Measurements from ENCODE around the gene SEC14L5.

SEC14L5 gene

DNA sequence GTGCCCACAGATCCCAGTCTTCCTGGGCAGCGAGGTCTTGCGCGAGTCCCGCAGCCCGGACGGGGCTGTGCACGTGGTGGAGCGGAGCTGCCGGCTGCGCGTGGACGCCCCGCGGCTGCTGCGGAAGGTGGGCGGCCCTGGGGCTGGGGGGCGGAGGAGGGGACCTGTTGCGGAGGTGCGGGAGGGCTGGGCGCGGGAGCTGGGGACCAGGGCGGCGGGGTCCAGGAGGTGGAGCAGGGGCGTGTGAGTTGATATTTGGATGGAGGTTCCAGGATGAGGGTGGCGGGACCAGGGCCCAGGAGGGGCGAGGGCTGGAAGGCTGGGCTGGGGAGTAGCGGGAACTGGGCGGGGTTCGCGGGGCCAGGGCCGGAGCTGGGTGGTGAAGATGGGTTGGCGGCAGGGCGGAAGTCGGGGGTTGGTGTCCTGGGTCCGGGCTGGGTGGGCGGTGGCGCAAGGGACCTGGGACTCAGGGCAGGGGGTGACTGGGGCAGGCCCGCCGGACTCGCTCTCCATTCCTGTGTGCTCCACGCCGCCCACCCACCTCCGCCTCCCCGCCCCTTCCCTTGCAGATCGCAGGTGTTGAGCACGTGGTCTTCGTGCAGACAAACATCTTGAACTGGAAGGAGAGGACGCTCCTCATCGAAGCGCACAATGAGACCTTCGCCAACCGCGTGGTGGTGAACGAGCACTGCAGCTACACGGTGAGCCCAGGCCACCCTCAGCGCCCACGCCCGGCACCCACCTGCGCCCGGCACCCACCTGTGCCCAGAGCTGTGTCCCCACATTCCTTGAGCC is 29.6 kb downstream of the SEC14L5 start:
- DNase-seq = no peak

DNA sequence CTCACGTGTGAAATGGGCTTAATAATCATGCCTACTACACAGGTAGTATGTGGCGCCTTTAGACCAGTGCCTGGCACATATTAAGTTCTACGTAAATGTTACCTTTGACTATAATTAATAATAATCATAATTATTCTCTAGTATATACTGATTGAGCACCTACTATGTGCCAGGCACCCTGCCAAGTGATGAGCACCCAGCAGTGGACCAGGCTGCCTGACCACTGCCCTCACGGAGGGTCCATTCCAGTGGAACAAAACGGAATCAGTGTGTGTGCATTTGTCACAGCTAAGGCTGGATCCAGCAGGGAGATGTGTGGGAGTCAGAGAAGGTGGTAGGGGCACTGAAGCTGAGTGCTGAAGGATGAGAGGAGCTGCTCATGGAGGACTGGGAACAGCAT is 30.5 kb downstream of the SEC14L5 start:
- DNase-seq = no peak

DNA sequence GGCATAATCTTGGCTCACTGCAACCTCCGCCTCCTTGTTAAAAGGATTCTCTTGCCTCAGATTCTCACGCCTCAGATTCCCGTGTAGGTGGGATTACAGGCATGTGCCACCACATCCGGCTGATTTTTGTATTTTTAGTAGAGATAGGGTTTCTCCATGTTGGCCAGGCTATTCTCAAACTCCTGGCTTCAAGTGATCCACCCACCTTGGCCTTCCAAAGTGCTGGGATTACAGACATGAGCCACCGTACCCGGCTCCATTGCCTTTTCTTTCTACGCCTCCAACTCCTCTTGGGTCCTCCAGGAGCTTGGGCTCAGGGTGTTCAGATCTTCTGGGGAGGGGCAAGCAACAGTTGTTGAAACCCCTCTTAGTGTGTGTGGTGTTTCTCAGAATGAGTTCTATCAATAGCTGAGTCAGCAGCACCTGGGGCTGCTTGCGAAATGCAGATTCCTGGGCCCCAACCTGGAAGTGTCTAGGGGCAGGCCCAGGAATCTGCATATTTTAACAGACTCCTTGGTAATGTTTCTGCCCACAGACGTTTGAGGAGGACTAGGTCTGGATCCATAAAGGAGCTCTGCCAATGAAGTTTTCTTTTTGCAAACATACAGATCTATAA is 31.4 kb downstream of the SEC14L5 start:
- DNase-seq = no peak

DNA sequence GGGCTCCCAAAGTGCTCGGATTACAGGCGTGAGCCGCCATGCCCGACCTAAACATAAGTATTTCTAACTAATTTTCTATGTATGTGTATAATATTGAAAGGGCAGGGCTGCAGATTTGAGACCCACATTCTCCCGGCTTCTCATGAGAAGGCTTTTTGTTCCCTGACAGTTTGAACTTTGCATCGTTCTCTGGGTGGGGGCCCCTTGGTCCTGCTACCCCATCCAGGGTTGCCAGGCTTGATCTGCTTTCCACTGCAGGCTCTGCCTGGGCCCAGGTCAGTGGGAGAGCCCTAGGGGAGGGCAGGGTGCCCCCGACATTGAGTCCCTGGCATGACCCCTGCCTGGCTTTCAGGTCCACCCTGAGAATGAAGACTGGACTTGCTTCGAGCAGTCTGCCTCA is 32.3 kb downstream of the SEC14L5 start:
- DNase-seq = no peak

DNA sequence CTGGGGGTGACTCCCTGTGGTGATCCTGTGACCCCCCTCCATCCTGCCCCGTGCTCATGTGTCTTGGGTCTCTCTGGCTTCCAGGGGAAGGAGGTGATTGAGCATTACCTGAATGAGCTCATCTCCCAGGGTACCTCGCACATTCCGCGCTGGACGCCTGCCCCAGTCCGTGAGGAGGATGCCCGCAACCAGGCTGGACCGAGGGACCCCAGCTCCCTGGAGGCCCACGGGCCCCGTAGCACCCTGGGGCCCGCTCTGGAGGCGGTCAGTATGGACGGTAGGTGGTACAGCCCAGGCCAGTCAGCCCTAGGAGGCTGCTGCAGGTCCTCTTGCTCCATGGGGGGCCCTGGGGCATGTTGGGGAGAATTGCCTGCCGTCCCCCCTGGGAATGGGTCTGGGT is 33.6 kb downstream of the SEC14L5 start:
- no peak for DNase-seq

DNA sequence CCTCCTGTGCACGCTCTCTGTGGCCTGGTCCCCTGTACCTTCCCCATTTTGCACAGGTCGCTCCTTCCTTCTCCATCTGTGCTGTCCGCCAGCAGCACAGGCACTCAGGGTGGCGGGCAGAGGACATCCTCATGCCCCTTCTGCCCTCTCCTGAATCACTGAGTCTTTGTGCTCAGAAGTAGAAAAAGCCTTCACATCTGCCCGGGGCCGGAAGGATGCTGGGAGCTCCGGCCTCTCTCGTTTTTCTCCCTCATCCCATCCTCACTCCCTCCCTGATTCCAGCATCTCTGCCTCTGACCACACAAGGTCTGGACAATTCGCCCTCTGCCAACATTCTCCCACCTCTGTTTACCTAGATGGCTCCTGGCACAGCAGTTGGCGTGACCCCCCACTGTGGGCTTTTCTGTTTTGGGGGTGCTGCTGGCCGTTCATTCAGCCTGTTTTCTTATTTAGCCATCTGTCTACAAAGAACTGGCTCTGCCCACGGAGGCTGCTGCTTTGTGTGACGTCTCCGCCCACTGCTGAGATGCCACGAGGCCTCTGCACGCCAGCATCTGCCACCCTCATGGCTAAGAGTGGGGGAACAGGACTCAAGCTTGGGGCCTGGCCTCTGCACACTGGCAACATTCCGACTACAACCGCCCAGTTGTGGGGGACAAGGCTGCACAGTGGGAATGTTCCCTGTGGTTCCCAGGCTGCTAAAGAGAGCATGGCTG is 36.7 kb downstream of the SEC14L5 start:
- peak in 1 of 2 experiments; percentile 13 for DNase-seq

DNA sequence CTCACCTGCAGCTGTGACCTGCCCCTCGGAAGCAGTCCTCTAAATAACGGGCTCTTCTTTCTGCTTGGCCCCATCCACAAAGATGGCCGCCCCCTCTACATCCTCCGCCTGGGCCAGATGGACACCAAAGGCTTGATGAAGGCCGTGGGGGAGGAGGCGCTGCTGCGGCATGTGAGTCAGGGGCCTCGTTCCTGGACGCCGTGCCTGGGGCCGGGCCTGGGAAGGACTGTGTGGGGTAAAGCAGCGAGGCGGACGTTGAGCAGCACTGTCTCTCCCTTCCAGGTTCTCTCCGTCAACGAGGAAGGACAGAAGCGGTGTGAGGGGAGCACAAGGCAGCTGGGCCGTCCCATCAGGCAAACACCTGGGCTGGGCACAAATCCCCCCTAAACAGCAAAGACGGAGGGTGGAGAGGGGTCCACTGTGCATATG is 42.5 kb downstream of the SEC14L5 start:
- DNase-seq = no peak

DNA sequence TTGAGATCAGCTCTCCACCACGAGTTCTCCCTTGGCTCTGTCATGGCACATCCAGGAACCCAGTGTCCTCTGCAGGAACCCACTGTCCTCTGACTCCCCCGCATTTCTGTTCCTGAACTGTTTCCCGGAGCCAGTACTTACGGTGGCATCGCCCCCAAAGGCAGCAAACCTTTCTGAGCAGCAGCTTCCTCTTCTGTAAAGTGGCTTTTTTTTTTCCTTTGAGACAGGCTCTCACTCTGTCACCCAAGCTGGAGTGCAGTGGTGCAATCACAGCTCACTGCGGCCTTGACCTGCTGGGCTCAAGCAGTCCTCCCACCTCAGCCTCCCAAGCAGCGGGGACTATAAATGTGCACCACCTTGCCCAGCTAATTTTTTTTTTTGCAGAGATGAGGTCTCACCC is 43.4 kb downstream of the SEC14L5 start:
- no peak for DNase-seq

DNA sequence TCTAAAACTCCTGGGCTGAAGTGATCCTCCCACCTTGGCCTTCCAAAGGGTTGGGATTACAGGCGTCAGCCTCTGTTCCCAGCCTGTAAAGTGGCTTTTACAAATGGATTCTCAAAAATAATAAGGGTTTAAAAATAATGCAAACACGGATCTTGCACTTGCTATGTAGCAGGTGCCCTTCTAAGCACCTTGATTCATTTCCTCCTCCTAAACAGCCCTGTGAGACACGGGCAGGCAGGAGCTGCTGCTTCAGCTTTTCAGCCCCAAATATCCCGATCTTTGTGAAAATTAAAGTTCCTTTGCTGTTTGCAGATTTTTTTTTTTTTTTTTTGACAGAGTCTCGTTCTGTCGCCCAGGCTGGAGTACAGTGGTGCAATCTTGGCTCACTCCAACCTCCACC is 43.9 kb downstream of the SEC14L5 start:
- DNase-seq = no peak

DNA sequence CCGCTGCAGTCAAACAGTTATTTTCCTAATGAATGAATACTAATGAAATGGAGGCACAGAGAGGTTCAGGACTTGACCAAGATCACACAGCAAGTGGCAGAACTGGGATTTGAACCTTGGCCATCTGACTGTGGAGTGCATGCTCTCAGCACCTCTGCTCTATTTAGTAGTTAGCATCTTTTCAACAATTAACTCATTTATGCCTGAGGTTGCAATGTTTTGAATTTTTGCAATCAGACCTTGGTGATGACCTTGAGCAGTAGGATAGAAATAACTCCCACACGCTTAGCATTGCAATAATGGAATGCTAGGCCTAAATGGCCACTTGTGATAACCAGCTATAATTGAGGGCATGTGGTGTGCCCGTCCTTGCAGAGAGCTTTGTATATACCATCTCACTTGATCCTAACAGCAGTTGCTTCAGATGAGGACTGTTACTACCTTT is 44.6 kb downstream of the SEC14L5 start:
- DNase-seq = no peak

DNA sequence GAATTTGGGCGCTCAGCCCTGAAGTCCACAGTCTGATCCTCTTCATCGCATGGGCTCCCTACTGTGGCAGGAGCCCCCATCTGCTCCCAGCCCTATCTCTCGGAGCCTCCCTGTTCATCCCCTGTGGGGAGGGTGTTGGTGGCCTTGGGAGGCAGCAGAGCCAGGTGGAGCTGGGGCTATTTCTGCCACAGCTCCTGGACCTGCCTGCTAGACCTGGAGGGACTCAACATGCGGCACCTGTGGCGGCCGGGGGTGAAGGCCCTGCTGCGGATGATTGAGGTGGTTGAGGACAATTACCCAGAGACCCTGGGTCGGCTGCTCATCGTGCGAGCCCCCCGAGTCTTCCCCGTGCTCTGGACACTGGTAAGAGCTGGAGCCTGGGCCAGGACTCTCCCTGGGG is 45.1 kb downstream of the SEC14L5 start:
- DNase-seq = no peak

DNA sequence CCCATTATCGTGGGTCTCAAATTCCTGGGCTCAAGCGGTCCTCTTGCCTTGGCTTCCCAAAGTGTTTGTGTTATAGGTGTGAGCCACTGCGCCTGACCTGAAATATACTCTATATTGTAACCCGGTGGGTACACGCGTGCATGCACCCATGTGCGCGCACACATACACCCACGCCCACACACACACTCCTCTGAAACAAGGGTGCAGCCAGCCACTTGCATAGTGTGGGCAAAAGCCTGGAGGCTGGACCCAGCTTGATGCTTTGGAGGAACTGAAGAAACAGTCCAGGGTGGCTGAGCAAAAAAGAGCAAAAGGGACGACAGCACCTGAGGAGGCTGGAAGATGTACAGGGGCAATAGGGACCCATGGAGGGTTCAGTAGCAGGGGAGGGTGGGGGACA is 45.7 kb downstream of the SEC14L5 start:
- DNase-seq = no peak

DNA sequence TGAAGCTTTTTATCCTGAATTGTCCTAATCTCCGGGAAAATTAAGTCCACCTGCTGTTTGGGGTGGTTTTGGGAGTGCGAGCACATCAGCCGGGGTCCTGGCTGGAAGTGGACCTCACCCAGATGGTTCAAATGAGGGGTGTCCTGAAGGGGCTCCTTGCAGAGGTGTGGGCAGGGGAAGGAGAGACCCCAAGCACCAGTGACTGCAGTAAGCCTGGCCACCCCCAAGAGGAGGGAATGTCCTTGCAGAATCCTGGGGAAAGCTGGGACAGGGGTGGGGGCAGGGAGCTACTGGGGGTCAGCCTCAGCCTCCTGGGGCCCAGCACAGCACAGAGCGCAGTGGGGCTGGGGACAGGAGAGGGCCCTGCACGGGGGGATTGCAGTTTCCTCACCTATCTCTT is 46.2 kb downstream of the SEC14L5 start:
- DNase-seq = no peak

DNA sequence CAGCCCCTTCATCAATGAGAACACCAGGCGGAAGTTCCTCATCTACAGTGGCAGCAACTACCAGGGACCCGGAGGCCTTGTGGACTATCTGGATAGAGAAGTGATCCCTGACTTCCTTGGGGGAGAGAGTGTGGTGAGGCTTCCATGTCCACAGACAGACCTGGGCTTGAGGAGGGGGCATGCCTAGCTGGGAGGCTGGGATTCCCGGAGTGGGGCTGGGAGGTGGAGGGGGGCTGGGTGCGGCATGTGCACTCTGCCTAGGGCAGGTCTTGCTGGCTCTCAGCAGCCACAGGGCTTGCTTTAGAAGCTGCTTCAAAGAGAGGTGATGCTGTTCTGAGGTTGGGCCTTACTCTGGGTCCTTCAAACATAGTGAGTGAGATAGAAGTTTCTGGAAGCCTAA is 47.8 kb downstream of the SEC14L5 start:
- no peak for DNase-seq

DNA sequence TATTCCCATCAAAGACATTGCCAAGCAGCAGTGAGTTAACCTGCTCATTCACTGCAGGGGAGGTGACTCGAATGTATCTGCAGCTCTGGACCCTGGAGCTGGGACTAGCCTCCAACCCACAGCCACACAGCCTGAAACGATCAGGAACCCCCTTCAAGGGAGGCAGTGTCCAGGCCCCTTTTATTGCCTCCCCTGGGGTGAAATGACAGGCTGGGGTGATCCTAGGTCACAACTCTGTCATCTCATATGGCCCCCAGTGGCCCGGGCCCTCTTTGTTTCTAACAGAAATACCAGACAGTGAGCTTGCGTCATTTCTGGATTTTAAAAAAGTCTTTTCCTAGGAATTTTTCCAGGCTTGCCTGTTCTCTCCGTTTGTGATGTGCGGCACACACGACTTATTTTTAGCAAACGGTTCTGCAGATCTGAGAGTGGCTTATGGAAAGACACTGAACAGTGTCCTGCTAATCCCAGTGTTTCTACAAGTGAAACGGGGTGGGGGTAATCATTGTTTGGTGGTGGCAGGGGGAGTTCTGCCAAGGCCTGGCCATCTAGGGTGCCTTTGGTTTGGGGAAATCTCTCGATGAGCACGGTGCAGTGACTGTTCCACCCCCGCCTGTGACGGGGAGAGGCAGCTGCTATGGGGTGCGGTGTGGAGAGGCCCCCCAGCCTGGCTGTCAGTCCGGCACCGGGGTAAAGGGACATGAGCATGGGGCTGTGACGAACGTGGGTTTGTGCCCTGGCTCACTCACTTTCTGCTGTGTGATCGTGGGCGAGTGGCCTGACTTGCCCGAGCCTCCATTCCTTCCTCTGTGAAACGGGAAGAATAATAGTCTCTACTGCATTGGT is 48.4 kb downstream of the SEC14L5 start:
- DNase-seq = no peak

DNA sequence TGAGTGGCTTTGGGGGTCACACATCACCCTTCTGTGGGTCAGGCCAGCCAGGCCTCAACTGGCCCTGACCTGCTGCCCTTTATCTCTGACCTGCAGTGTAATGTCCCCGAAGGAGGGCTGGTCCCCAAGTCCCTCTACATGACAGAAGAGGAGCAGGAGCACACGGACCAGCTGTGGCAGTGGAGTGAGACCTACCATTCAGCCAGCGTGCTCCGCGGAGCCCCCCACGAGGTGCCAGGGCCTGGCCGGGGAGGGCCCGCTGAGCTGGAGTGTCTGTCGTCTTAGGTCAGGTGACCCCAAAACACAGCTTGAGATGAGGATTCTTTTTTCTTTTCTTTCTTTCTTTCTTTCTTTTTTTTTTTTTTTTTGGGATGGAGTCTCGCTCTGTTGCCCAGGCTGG is 49.1 kb downstream of the SEC14L5 start:
- DNase-seq = no peak

DNA sequence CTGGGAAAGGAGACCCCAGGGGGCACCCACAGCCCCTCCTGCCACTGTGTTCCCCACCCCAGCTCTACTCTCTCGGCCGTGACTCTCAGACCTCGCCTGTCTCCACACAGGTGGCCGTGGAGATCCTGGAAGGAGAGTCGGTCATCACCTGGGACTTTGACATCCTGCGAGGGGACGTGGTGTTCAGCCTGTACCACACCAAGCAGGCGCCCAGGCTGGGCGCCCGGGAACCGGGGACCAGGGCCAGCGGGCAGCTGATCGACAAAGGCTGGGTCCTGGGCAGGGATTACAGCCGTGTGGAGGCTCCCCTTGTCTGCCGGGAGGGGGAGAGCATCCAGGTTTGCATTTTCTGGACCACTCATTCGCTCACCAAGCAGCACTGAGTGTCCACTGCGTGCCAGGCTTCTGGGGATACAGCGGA is 50.2 kb downstream of the SEC14L5 start:
- DNase-seq = no peak

DNA sequence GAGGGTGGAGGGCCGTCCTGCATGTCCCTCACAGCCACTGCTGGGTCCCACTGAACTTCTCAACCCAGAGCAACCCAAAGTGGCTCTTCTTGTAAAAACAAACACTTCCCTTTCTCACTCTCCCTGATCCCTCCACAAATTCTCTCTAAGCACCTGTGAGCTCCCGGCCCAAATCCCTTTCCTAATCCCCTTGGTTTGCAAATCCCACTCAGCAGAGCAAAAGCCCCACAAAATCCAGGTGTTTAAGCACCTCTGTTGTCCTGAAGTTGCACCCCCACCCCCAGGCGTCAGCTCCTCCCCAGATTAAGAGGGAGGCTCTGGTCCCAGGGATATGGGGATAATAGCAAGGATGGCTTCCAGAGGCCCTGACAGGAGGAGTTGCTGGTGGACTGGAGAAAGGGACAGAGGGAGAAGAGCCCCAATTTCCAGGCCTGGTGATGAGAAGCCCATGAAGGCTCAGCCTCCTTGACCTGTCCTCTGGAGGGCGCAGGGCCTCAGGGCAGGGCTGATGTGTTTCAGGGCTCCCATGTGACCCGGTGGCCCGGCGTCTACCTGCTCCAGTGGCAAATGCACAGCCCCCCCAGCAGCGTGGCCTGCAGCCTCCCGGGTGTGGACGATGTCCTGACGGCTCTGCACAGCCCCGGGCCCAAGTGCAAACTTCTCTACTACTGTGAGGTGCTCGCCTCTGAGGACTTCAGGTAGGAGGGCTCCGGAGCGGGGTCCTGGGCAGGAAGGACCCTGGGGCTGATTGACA is 52.6 kb downstream of the SEC14L5 start:
- DNase-seq = peak in 1 of 2 experiments; percentile 63

DNA sequence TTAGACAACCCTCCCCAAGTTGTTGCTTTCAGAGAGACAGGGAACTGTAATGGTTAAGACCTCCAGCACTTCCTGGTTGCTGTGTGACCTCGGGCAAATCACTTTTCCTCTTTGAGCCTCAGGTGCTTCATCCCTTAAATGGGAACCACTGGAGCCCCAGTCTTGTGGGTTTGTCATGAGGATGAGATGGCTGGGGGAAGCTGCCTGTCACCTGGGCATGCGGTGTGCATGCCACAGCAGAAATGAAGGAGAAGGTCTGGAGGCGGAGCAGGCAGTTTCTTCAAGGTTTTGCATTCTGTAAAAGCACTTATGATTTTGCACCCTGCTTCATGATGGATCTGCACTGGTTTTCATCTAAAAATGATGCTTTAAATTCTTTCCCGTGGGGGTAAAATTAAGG is 53.5 kb downstream of the SEC14L5 start:
- no peak for DNase-seq

DNA sequence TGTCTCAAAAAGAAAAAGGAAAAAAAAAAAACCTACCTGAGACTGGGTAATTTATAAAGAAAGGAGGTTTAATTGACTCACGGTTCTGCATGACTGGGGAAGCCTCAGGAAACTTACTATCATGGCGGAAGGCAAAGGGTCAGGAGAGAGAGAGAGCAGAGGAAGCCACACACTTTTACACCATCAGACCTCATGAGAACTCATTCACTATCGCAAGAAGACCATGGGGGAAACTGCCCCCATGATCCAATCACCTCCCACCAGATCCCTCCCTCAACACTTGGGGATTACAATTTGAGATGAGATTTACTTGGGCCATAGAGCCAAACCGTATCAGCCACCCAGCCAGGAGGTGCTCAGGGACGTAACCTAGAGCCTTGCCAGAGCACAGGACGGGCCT is 54.8 kb downstream of the SEC14L5 start:
- no peak for DNase-seq

DNA sequence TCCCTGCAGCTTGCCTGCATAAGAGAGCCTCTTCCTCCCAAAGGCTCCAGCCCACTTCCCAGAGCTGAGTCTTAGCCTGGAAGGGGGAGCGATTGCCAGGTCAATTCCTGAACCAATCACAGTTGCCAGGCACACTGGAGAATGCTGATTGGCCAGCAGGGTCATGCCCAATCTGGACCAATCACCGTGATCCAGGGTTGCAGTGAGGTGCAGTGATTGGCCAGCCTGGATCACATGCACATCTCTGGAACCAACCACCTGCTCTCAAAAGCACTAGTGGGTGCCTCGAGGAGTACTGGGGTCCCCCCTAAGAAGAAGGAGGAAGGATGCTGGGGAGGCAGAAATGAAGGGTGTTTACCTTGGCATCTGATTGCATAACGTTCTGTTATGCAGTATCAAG is 57.2 kb downstream of the SEC14L5 start:
- no peak for DNase-seq

DNA sequence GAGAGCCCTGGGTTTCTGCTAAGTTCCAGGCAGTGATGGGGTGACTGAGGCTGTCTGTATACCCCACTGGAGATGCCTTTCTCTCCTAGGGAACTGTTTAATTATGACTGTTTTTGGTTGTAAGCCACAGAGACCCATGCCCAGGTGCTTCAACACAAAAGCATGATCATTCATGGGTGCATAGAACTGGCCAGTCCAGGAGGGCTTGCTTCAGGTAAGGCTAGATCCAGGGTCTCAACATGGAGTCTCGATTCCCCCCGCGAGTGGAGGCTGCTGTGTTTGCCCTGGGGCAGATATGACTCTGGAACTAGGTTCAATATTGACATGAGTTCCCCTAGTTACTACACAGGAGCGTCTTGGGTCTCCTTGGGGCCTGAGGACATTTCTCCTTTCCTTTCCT is 57.8 kb downstream of the SEC14L5 start:
- DNase-seq = no peak
